Liver (tissue), 3 donors: ENCODE data around the gene CGNL1.

Experiments
- EGR1 ChIP-seq, 2 donors: IDR thresholded peaks; 2 replicates each; pipeline ENCODE4 v1.6.1; 2016 to 2018; ENCODE audit warnings: antibody characterized with exemption in 2 of 2, low read depth in 2 of 2
- FOXA1 ChIP-seq: IDR thresholded peaks from 2 replicates; pipeline ENCODE4 v1.6.1; 2016; ENCODE audit warnings: antibody characterized with exemption
- GABPA ChIP-seq, 2 donors: IDR thresholded peaks in 1 of 2; conservative IDR thresholded peaks in 1 of 2; 2 replicates each; pipeline ENCODE4 v1.6.1; 2016; ENCODE audit warnings: antibody characterized with exemption in 2 of 2, mild to moderate bottlenecking in 1 of 2, moderate library complexity in 1 of 2
- NR2F2 ChIP-seq: IDR thresholded peaks from 2 replicates; pipeline ENCODE4 v1.6.1; 2016; ENCODE audit warnings: antibody characterized with exemption
- RAD21 ChIP-seq, 2 donors: IDR thresholded peaks; 2 replicates each; pipeline ENCODE4 v1.6.1; 2016; ENCODE audit warnings: antibody characterized with exemption in 2 of 2, mild to moderate bottlenecking in 2 of 2
- SP1 ChIP-seq: IDR thresholded peaks from 2 replicates; pipeline ENCODE4 v1.6.1; 2018; ENCODE audit warnings: antibody characterized with exemption, mild to moderate bottlenecking
- TAF1 ChIP-seq: conservative IDR thresholded peaks from 2 replicates; pipeline ENCODE4 v1.6.1; 2016; ENCODE audit warnings: antibody characterized with exemption, mild to moderate bottlenecking
- YY1 ChIP-seq: IDR thresholded peaks from 2 replicates; pipeline ENCODE4 v1.6.1; 2016; ENCODE audit warnings: antibody characterized with exemption, mild to moderate bottlenecking
- TF ChIP-seq, protein P1 (sequence below): fragments of 150-350 bp; IDR thresholded peaks from 2 replicates; pipeline ENCODE4 v1.5.1; 2017; ENCODE audit warnings: improper control_type of control experiment, low read depth, low read length; ENCODE audit not compliant: missing input control
- TF ChIP-seq, protein P2 (sequence below): IDR thresholded peaks from 2 replicates; pipeline ENCODE4 v1.6.1; 2016; ENCODE audit warnings: antibody characterized with exemption
- TF ChIP-seq, protein P3 (sequence below): IDR thresholded peaks from 2 replicates; pipeline ENCODE4 v1.6.1; 2016; ENCODE audit warnings: antibody characterized with exemption
- TF ChIP-seq, protein P4 (sequence below): IDR thresholded peaks from 2 replicates; pipeline ENCODE4 v1.6.1; 2016; ENCODE audit warnings: antibody characterized with exemption
- TF ChIP-seq, protein P5 (sequence below): IDR thresholded peaks from 2 replicates; pipeline ENCODE4 v1.6.1; 2016; ENCODE audit warnings: antibody characterized with exemption, mild to moderate bottlenecking
- donor health status: healthy.
- donor health status: healthy.

DNA sequence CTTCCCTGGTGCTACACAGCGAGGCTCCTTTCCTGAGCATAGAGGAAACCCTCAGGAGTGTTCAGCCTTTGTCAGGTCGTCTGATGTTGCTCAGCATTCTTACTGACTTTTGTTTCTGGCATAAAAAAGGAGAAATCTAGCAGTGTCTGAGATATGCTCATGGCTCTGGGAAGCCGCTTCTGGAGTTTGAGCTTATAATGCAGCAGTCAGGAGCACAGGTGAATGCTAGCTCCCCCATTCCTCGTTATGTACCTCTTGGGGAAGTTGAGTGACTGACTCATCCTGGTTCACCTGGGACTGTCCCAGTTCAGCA is 166.2 kb downstream of the CGNL1 start:
- TF ChIP-seq, protein P1, sequence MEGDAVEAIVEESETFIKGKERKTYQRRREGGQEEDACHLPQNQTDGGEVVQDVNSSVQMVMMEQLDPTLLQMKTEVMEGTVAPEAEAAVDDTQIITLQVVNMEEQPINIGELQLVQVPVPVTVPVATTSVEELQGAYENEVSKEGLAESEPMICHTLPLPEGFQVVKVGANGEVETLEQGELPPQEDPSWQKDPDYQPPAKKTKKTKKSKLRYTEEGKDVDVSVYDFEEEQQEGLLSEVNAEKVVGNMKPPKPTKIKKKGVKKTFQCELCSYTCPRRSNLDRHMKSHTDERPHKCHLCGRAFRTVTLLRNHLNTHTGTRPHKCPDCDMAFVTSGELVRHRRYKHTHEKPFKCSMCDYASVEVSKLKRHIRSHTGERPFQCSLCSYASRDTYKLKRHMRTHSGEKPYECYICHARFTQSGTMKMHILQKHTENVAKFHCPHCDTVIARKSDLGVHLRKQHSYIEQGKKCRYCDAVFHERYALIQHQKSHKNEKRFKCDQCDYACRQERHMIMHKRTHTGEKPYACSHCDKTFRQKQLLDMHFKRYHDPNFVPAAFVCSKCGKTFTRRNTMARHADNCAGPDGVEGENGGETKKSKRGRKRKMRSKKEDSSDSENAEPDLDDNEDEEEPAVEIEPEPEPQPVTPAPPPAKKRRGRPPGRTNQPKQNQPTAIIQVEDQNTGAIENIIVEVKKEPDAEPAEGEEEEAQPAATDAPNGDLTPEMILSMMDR, result no peak
- TF ChIP-seq, protein P2, sequence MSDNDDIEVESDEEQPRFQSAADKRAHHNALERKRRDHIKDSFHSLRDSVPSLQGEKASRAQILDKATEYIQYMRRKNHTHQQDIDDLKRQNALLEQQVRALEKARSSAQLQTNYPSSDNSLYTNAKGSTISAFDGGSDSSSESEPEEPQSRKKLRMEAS, result no peak
- TF ChIP-seq RAD21 (IDR thresholded peaks at IDR 0.05) (no peak), FOXA1 (no peak), TAF1 (no peak), SP1 (no peak), YY1 (no peak), EGR1 (IDR thresholded peaks at IDR 0.05; ENCODE audit: low read depth in 2 of 2) (no peak), GABPA (IDR thresholded peaks at IDR 0.05 in 1 of 2, conservative IDR thresholded peaks at IDR 0.05 in 1 of 2) (no peak), NR2F2 (no peak)
- TF ChIP-seq, protein P3, sequence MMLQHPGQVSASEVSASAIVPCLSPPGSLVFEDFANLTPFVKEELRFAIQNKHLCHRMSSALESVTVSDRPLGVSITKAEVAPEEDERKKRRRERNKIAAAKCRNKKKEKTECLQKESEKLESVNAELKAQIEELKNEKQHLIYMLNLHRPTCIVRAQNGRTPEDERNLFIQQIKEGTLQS, result no peak
- TF ChIP-seq, protein P4, sequence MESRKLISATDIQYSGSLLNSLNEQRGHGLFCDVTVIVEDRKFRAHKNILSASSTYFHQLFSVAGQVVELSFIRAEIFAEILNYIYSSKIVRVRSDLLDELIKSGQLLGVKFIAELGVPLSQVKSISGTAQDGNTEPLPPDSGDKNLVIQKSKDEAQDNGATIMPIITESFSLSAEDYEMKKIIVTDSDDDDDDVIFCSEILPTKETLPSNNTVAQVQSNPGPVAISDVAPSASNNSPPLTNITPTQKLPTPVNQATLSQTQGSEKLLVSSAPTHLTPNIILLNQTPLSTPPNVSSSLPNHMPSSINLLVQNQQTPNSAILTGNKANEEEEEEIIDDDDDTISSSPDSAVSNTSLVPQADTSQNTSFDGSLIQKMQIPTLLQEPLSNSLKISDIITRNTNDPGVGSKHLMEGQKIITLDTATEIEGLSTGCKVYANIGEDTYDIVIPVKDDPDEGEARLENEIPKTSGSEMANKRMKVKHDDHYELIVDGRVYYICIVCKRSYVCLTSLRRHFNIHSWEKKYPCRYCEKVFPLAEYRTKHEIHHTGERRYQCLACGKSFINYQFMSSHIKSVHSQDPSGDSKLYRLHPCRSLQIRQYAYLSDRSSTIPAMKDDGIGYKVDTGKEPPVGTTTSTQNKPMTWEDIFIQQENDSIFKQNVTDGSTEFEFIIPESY, result no peak
- TF ChIP-seq, protein P5, sequence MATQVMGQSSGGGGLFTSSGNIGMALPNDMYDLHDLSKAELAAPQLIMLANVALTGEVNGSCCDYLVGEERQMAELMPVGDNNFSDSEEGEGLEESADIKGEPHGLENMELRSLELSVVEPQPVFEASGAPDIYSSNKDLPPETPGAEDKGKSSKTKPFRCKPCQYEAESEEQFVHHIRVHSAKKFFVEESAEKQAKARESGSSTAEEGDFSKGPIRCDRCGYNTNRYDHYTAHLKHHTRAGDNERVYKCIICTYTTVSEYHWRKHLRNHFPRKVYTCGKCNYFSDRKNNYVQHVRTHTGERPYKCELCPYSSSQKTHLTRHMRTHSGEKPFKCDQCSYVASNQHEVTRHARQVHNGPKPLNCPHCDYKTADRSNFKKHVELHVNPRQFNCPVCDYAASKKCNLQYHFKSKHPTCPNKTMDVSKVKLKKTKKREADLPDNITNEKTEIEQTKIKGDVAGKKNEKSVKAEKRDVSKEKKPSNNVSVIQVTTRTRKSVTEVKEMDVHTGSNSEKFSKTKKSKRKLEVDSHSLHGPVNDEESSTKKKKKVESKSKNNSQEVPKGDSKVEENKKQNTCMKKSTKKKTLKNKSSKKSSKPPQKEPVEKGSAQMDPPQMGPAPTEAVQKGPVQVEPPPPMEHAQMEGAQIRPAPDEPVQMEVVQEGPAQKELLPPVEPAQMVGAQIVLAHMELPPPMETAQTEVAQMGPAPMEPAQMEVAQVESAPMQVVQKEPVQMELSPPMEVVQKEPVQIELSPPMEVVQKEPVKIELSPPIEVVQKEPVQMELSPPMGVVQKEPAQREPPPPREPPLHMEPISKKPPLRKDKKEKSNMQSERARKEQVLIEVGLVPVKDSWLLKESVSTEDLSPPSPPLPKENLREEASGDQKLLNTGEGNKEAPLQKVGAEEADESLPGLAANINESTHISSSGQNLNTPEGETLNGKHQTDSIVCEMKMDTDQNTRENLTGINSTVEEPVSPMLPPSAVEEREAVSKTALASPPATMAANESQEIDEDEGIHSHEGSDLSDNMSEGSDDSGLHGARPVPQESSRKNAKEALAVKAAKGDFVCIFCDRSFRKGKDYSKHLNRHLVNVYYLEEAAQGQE, result no peak
